Measurements from ENCODE around the gene MIOX.
A peak's percentile ranks its signal among the peaks of the same experiment; 100 is the strongest.

Gene MIOX

GRCh38 chr22:50486561-50487289 is at the start of gene MIOX:
Gene MIOX, plus strand, starts transcription at chr22:50486859. Its CDS starts 39 bp downstream, at chr22:50486898.
- DNase-seq, result no peak

- no peak for DNase-seq
Measured at GRCh38 chr22:50437511-50438304, 49.0 kb upstream of the MIOX start.

GRCh38 chr22:50438305-50439275 is 48.1 kb upstream of the MIOX start:
- no peak for DNase-seq

- DNase-seq, result no peak
Measured at GRCh38 chr22:50439314-50439870, 47.3 kb upstream of the MIOX start.

- no peak for DNase-seq
Measured at GRCh38 chr22:50439871-50440331, 46.8 kb upstream of the MIOX start.

GRCh38 chr22:50440544-50441249 is 46.0 kb upstream of the MIOX start:
- no peak for DNase-seq

GRCh38 chr22:50441428-50441993 is 45.1 kb upstream of the MIOX start:
- no peak for DNase-seq

- DNase-seq, result no peak
Measured at GRCh38 chr22:50443197-50443596, 43.5 kb upstream of the MIOX start.

GRCh38 chr22:50443801-50444625 is 42.6 kb upstream of the MIOX start:
- no peak for DNase-seq

GRCh38 chr22:50444663-50445062 is 42.0 kb upstream of the MIOX start:
- no peak for DNase-seq

- no peak for DNase-seq
Measured at GRCh38 chr22:50445071-50445879, 41.4 kb upstream of the MIOX start.

GRCh38 chr22:50445880-50446707 is 40.6 kb upstream of the MIOX start:
- no peak for DNase-seq

GRCh38 chr22:50446708-50447575 is 39.7 kb upstream of the MIOX start:
- DNase-seq, result no peak

GRCh38 chr22:50447576-50448551 is 38.8 kb upstream of the MIOX start:
- DNase-seq, result no peak

- DNase-seq, result peak; percentile 28 to 60 (median 46)
Measured at GRCh38 chr22:50452649-50453048, 34.0 kb upstream of the MIOX start.

- DNase-seq, result no peak
Measured at GRCh38 chr22:50454556-50455075, 32.0 kb upstream of the MIOX start.
